ENCODE measurements around the gene TNIK. TPM values are rescaled to one million over a fixed set of nuclear protein-coding genes. Genes with fewer than 3 reads are reported as not detected.

Gene TNIK
- total RNA-seq, 2 experiments from 2014 or later: 27.0 to 28.8 TPM

- Mint-ChIP-seq H3K27me3 (ENCODE audit: low read depth) (no peaks in the 10 kb centered on the region), H3K4me3 (no peak overlapping the region), H3K4me1 (ENCODE audit: low read depth) (no peaks in the 10 kb centered on the region), H3K9me3 (no peaks in the 10 kb centered on the region), H3K36me3 (ENCODE audit: low read depth) (peaks cover 37% of the 10 kb centered on the region), H3K27ac (no peak overlapping the region)
- CTCF ChIA-PET: no interaction called here
- no peak for DNase-seq
- intact Hi-C loops (cut with micrococcal nuclease): no loop called here
These were observed 391.5 kb downstream of the TNIK start for GRCh38 chr3:171068658-171069057.

GRCh38 chr3:171066206-171066605, 394.0 kb downstream of the TNIK start:
- Mint-ChIP-seq H3K27ac (no peak overlapping the region), H3K4me3 (no peak overlapping the region), H3K27me3 (ENCODE audit: low read depth) (no peaks in the 10 kb centered on the region), H3K36me3 (ENCODE audit: low read depth) (peaks cover 27% of the 10 kb centered on the region), H3K9me3 (no peaks in the 10 kb centered on the region), H3K4me1 (ENCODE audit: low read depth) (no peaks in the 10 kb centered on the region)
- intact Hi-C loops (cut with micrococcal nuclease): no loop called here
- CTCF ChIA-PET: interaction anchor here (0.7 kb wide), 1 partner anchor 499 kb away, joined by 4 read pairs; no protein-coding TSS in a partner anchor
- no peak for DNase-seq

- Mint-ChIP-seq H3K27me3 (ENCODE audit: low read depth) (no peaks in the 10 kb centered on the region), H3K36me3 (ENCODE audit: low read depth) (peaks cover 27% of the 10 kb centered on the region), H3K9me3 (no peaks in the 10 kb centered on the region), H3K4me1 (ENCODE audit: low read depth) (no peaks in the 10 kb centered on the region), H3K4me3 (no peak overlapping the region), H3K27ac (no peak overlapping the region)
- CTCF ChIA-PET: interaction anchor here (0.7 kb wide), 1 partner anchor 500 kb away, joined by 4 read pairs; no protein-coding TSS in a partner anchor
- intact Hi-C loops (cut with micrococcal nuclease): no loop called here
- DNase-seq: no peak
These were observed 394.5 kb downstream of the TNIK start for GRCh38 chr3:171065732-171066131.

GRCh38 chr3:171064461-171064860, 395.7 kb downstream of the TNIK start:
- Mint-ChIP-seq H3K27me3 (ENCODE audit: low read depth) (no peaks in the 10 kb centered on the region), H3K36me3 (ENCODE audit: low read depth) (peaks cover 21% of the 10 kb centered on the region), H3K27ac (no peak overlapping the region), H3K4me3 (no peak overlapping the region), H3K4me1 (ENCODE audit: low read depth) (no peaks in the 10 kb centered on the region), H3K9me3 (no peaks in the 10 kb centered on the region)
- CTCF ChIA-PET: no interaction called here
- intact Hi-C loops (cut with micrococcal nuclease): no loop called here
- DNase-seq: no peak

- H3K27me3 Mint-ChIP-seq (ENCODE audit: low read depth): no peaks in the 10 kb centered on the region
- CTCF ChIA-PET: interaction anchor here (0.6 kb wide), 1 partner anchor 416 kb away, joined by 4 read pairs; no protein-coding TSS in a partner anchor
- no peaks in the 10 kb centered on the region for H3K4me1 Mint-ChIP-seq (ENCODE audit: low read depth)
- DNase-seq: no peak
- H3K36me3 Mint-ChIP-seq (ENCODE audit: low read depth): peaks cover 11% of the 10 kb centered on the region
- intact Hi-C loops (cut with micrococcal nuclease): no loop called here
- no peaks in the 10 kb centered on the region for H3K9me3 Mint-ChIP-seq
- H3K4me3 Mint-ChIP-seq: no peak overlapping the region
- H3K27ac Mint-ChIP-seq: no peak overlapping the region
These were observed 398.5 kb downstream of the TNIK start for GRCh38 chr3:171061749-171062148.

- H3K36me3 Mint-ChIP-seq (ENCODE audit: low read depth): peaks cover 8% of the 10 kb centered on the region
- CTCF ChIA-PET: interaction anchor here (0.6 kb wide), 1 partner anchor 36 kb away, joined by 3 read pairs; no protein-coding TSS in a partner anchor
- no peak for DNase-seq
- intact Hi-C loops (cut with micrococcal nuclease): no loop called here
- H3K27me3 Mint-ChIP-seq (ENCODE audit: low read depth): no peaks in the 10 kb centered on the region
- H3K27ac Mint-ChIP-seq: no peak overlapping the region
- H3K4me3 Mint-ChIP-seq: no peak overlapping the region
- peaks cover 5% of the 10 kb centered on the region for H3K4me1 Mint-ChIP-seq (ENCODE audit: low read depth)
- no peaks in the 10 kb centered on the region for H3K9me3 Mint-ChIP-seq
These were observed 400.2 kb downstream of the TNIK start for GRCh38 chr3:171059978-171060377.

- H3K4me3 Mint-ChIP-seq: no peak overlapping the region
- CTCF ChIA-PET: no interaction called here
- H3K27me3 Mint-ChIP-seq (ENCODE audit: low read depth): no peaks in the 10 kb centered on the region
- intact Hi-C loops (cut with micrococcal nuclease): no loop called here
- H3K27ac Mint-ChIP-seq: no peak overlapping the region
- peaks cover 8% of the 10 kb centered on the region for H3K36me3 Mint-ChIP-seq (ENCODE audit: low read depth)
- peaks cover 5% of the 10 kb centered on the region for H3K4me1 Mint-ChIP-seq (ENCODE audit: low read depth)
- DNase-seq: no peak
- no peaks in the 10 kb centered on the region for H3K9me3 Mint-ChIP-seq
These were observed 401.2 kb downstream of the TNIK start for GRCh38 chr3:171058873-171059603.

- Mint-ChIP-seq H3K9me3 (peaks cover 3% of the 10 kb centered on the region), H3K27ac (no peak overlapping the region), H3K27me3 (ENCODE audit: low read depth) (no peaks in the 10 kb centered on the region), H3K4me3 (no peak overlapping the region), H3K36me3 (ENCODE audit: low read depth) (peaks cover 4% of the 10 kb centered on the region), H3K4me1 (ENCODE audit: low read depth) (peaks cover 5% of the 10 kb centered on the region)
- no peak for DNase-seq
- intact Hi-C loops (cut with micrococcal nuclease): no loop called here
- CTCF ChIA-PET: no interaction called here
These were observed 402.1 kb downstream of the TNIK start for GRCh38 chr3:171058058-171058457.

- no peaks in the 10 kb centered on the region for H3K27me3 Mint-ChIP-seq (ENCODE audit: low read depth)
- DNase-seq: no peak
- H3K4me1 Mint-ChIP-seq (ENCODE audit: low read depth): peaks cover 5% of the 10 kb centered on the region
- H3K36me3 Mint-ChIP-seq (ENCODE audit: low read depth): peaks cover 2% of the 10 kb centered on the region
- no peak overlapping the region for H3K27ac Mint-ChIP-seq
- peaks cover 3% of the 10 kb centered on the region for H3K9me3 Mint-ChIP-seq
- no peak overlapping the region for H3K4me3 Mint-ChIP-seq
- CTCF ChIA-PET: no interaction called here
- intact Hi-C loops (cut with micrococcal nuclease): no loop called here
These were observed 403.1 kb downstream of the TNIK start for GRCh38 chr3:171057072-171057471.

- H3K4me3 Mint-ChIP-seq: no peak overlapping the region
- CTCF ChIA-PET: no interaction called here
- no peaks in the 10 kb centered on the region for H3K36me3 Mint-ChIP-seq (ENCODE audit: low read depth)
- H3K27me3 Mint-ChIP-seq (ENCODE audit: low read depth): no peaks in the 10 kb centered on the region
- no peak overlapping the region for H3K27ac Mint-ChIP-seq
- H3K4me1 Mint-ChIP-seq (ENCODE audit: low read depth): peaks cover 5% of the 10 kb centered on the region
- peaks cover 3% of the 10 kb centered on the region for H3K9me3 Mint-ChIP-seq
- intact Hi-C loops (cut with micrococcal nuclease): no loop called here
- no peak for DNase-seq
These were observed 403.7 kb downstream of the TNIK start for GRCh38 chr3:171056528-171056927.

- Mint-ChIP-seq H3K4me1 (ENCODE audit: low read depth) (peaks cover 5% of the 10 kb centered on the region), H3K27me3 (ENCODE audit: low read depth) (peaks cover under 1% of the 10 kb centered on the region), H3K36me3 (ENCODE audit: low read depth) (no peaks in the 10 kb centered on the region), H3K9me3 (peaks cover 3% of the 10 kb centered on the region), H3K4me3 (no peak overlapping the region), H3K27ac (no peak overlapping the region)
- no peak for DNase-seq
- intact Hi-C loops (cut with micrococcal nuclease): no loop called here
- CTCF ChIA-PET: interaction anchor here (1.0 kb wide), 1 partner anchor 94 kb away, joined by 3 read pairs; no protein-coding TSS in a partner anchor
These were observed 404.6 kb downstream of the TNIK start for GRCh38 chr3:171055336-171056178.

- Mint-ChIP-seq H3K27ac (no peak overlapping the region), H3K9me3 (peaks cover 3% of the 10 kb centered on the region), H3K4me1 (ENCODE audit: low read depth) (peaks cover 5% of the 10 kb centered on the region), H3K27me3 (ENCODE audit: low read depth) (peaks cover 3% of the 10 kb centered on the region), H3K4me3 (no peak overlapping the region), H3K36me3 (ENCODE audit: low read depth) (no peaks in the 10 kb centered on the region)
- intact Hi-C loops (cut with micrococcal nuclease): no loop called here
- CTCF ChIA-PET: interaction anchor here (1.0 to 1.2 kb wide), 2 partner anchors 93 to 1049 kb away, joined by 3 to 4 read pairs; no protein-coding TSS in a partner anchor
- DNase-seq: no peak
These were observed 405.3 kb downstream of the TNIK start for GRCh38 chr3:171054921-171055320.
